ENCODE data around the gene MGMT.
A peak's percentile ranks its signal among the peaks of the same experiment; 100 is the strongest.

MGMT gene

GRCh38 chr10:129655007-129655678, 188.1 kb downstream of the MGMT start:
- no peak for DNase-seq (ENCODE audit: low spot score)

GRCh38 chr10:129655679-129656031, 188.6 kb downstream of the MGMT start:
- no peak for DNase-seq (ENCODE audit: low spot score)

- DNase-seq (ENCODE audit: low spot score), result no peak
These were observed 189.6 kb downstream of the MGMT start for GRCh38 chr10:129656642-129657041.

- DNase-seq (ENCODE audit: low spot score), result no peak
These were observed 190.4 kb downstream of the MGMT start for GRCh38 chr10:129657297-129658017.

GRCh38 chr10:129658376-129659072, 191.5 kb downstream of the MGMT start:
- DNase-seq (ENCODE audit: low spot score), result peak; percentile 46

- DNase-seq (ENCODE audit: low spot score), result no peak
These were observed 192.6 kb downstream of the MGMT start for GRCh38 chr10:129659508-129660268.

- no peak for DNase-seq (ENCODE audit: low spot score)
These were observed 193.5 kb downstream of the MGMT start for GRCh38 chr10:129660569-129660968.

- no peak for DNase-seq (ENCODE audit: low spot score)
These were observed 195.4 kb downstream of the MGMT start for GRCh38 chr10:129662426-129662825.

GRCh38 chr10:129670124-129670523, 203.1 kb downstream of the MGMT start:
- no peak for DNase-seq (ENCODE audit: low spot score)

- no peak for DNase-seq (ENCODE audit: low spot score)
These were observed 206.3 kb downstream of the MGMT start for GRCh38 chr10:129673292-129673691.

- no peak for DNase-seq (ENCODE audit: low spot score)
These were observed 208.2 kb downstream of the MGMT start for GRCh38 chr10:129675027-129675769.

GRCh38 chr10:129676014-129676413, 209.0 kb downstream of the MGMT start:
- no peak for DNase-seq (ENCODE audit: low spot score)

- DNase-seq (ENCODE audit: low spot score), result no peak
These were observed 210.4 kb downstream of the MGMT start for GRCh38 chr10:129677377-129677927.

- no peak for DNase-seq (ENCODE audit: low spot score)
These were observed 211.1 kb downstream of the MGMT start for GRCh38 chr10:129678186-129678585.

GRCh38 chr10:129679207-129679606, 212.2 kb downstream of the MGMT start:
- no peak for DNase-seq (ENCODE audit: low spot score)

GRCh38 chr10:129680661-129681344, 213.8 kb downstream of the MGMT start:
- no peak for DNase-seq (ENCODE audit: low spot score)

GRCh38 chr10:129681856-129682255, 214.8 kb downstream of the MGMT start:
- no peak for DNase-seq (ENCODE audit: low spot score)

- no peak for DNase-seq (ENCODE audit: low spot score)
These were observed 216.5 kb downstream of the MGMT start for GRCh38 chr10:129683519-129683918.

GRCh38 chr10:129683920-129684319, 216.9 kb downstream of the MGMT start:
- no peak for DNase-seq (ENCODE audit: low spot score)

- DNase-seq (ENCODE audit: low spot score), result no peak
These were observed 218.2 kb downstream of the MGMT start for GRCh38 chr10:129685271-129685670.

- no peak for DNase-seq (ENCODE audit: low spot score)
These were observed 222.6 kb downstream of the MGMT start for GRCh38 chr10:129689671-129690071.
